Neural progenitor cell (in vitro differentiated cells): ENCODE results near the gene KIF2C.

Experiments
- CTCF ChIP-seq: fragments of 200-600 bp; sonication (generic); IDR thresholded peaks from 2 replicates; pipeline ENCODE4 v1.5.1; 2017; ENCODE audit warnings: antibody characterized with exemption, mild to moderate bottlenecking
- EZH2 ChIP-seq: fragments of 200-600 bp; sonication (generic); IDR thresholded peaks from 2 replicates; pipeline ENCODE4 v1.6.1; 2017; ENCODE audit warnings: antibody characterized with exemption, mild to moderate bottlenecking, moderate library complexity
- EZH2phosphoT487 ChIP-seq: fragments of 200-600 bp; sonication (generic); IDR thresholded peaks from 2 replicates; pipeline ENCODE4 v1.6.1; 2017; ENCODE audit warnings: antibody characterized with exemption

DNA sequence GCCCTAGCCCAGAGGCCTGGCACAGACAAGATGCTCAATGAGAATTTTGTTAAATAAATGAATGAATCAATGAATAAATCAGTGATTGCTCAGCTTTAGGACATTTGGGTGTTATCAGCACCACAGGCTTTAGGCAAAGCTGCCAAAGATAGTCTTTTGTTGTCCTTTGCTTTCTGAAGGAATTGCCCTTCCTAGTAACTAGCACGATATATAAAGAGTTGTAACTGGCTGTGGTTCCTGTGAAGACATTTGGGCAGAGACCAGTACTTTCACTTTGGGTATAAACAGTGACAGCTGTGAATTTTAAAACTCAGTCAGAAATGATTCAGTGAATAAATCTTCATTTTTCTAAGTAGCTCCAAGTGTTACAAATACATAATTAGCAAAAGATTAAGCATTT, 22.0 kb upstream of the KIF2C start:
- TF ChIP-seq CTCF (no peak), EZH2 (no peak), EZH2phosphoT487 (no peak)
